IMR-90 (cell line): ENCODE results near the gene TFB1M. TPM values are rescaled to one million over a fixed set of nuclear protein-coding genes. Genes with fewer than 3 reads are reported as not detected.

Experiments
- ATAC-seq: fragments of 200-7000 bp; cut with Tn5 transposase; 2 replicates; pipeline ENCODE4 v1.9.1; 2020; ENCODE audit warnings: low read depth, mild to moderate bottlenecking, moderate library complexity
- BruUV-seq: library from RNA; stranded (reverse); fragments of 400-500 nt; replicated peaks from 2 replicates; lab custom pipeline; 2021; lab: Mats Ljungman, UMichigan
- CTCF ChIA-PET: fragments of 300-600 bp; formaldehyde crosslinking; extraction: SDS; loops from one replicate; lab custom pipeline; 2021; ENCODE audit warnings: antibody characterized with exemption; lab: Yijun Ruan, JAX
- POLR2A ChIA-PET: fragments of 300-600 bp; sonication (Branson Sonifier 250); formaldehyde crosslinking; loops from one replicate; lab custom pipeline; 2022; ENCODE audit warnings: antibody characterized with exemption; ENCODE audit not compliant: unreplicated experiment; lab: Charles Lee
- DNase-seq: peaks from one replicate; pipeline ENCODE4 v3.0.0; 2013
- H2AFZ ChIP-seq: replicated peaks from 2 replicates; pipeline ENCODE3; 2013; ENCODE audit warnings: low read length, mild to moderate bottlenecking; ENCODE audit not compliant: poor library complexity
- H2AK5ac ChIP-seq: 2 replicates; pipeline ENCODE4 v1.6.1; 2013; ENCODE audit warnings: low read depth, low read length, inconsistent platforms
- H2AK9ac ChIP-seq: replicated peaks from 2 replicates; pipeline ENCODE3; 2013; ENCODE audit warnings: mild to moderate bottlenecking, low read depth, low read length, moderate library complexity; ENCODE audit not compliant: poor library complexity
- H2BK120ac ChIP-seq: 2 replicates; pipeline ENCODE4 v1.6.1; 2013; ENCODE audit warnings: low read depth, low read length, inconsistent platforms
- H2BK15ac ChIP-seq: 3 replicates; pipeline ENCODE4 v1.6.1; 2013; ENCODE audit warnings: low read depth, low read length, inconsistent platforms
- H2BK20ac ChIP-seq: 2 replicates; pipeline ENCODE4 v1.6.1; 2013; ENCODE audit warnings: low read depth, mild to moderate bottlenecking, inconsistent platforms, low read length, moderate library complexity
- H2BK5ac ChIP-seq: 2 replicates; pipeline ENCODE4 v1.6.1; 2013; ENCODE audit warnings: mild to moderate bottlenecking, low read depth, low read length, inconsistent platforms; ENCODE audit not compliant: poor library complexity, severe bottlenecking
- H3K14ac ChIP-seq: replicated peaks from 2 replicates; pipeline ENCODE4 v1.6.1; 2013; ENCODE audit warnings: low read depth, low read length, inconsistent platforms
- H3K18ac ChIP-seq: 2 replicates; pipeline ENCODE4 v1.6.1; 2013; ENCODE audit warnings: low read depth, low read length, control low read depth
- H3K23ac ChIP-seq: 2 replicates; pipeline ENCODE4 v1.6.1; 2013; ENCODE audit warnings: low read depth, low read length, inconsistent platforms
- H3K27ac ChIP-seq: 2 replicates; pipeline ENCODE4 v1.5.1; 2013; ENCODE audit warnings: mild to moderate bottlenecking, control low read depth, low read length; ENCODE audit not compliant: insufficient read depth
- H3K27me3 ChIP-seq: 2 replicates; pipeline ENCODE4 v1.6.1; 2013; ENCODE audit warnings: low read length; ENCODE audit not compliant: control insufficient read depth, insufficient read depth
- H3K36me3 ChIP-seq: 2 replicates; pipeline ENCODE4 v1.6.1; 2013; ENCODE audit warnings: low read length, mixed read lengths; ENCODE audit not compliant: control insufficient read depth, insufficient read depth
- H3K4ac ChIP-seq: 2 replicates; pipeline ENCODE4 v1.6.1; 2013; ENCODE audit warnings: low read depth, low read length, inconsistent platforms
- H3K4me1 ChIP-seq: 2 replicates; pipeline ENCODE4 v1.6.1; 2013; ENCODE audit warnings: low read length, mixed read lengths; ENCODE audit not compliant: control insufficient read depth, insufficient read depth
- H3K4me2 ChIP-seq: 2 replicates; pipeline ENCODE4 v1.6.1; 2013; ENCODE audit warnings: low read depth, mild to moderate bottlenecking, control low read depth, low read length, moderate library complexity
- H3K4me3 ChIP-seq: 2 replicates; pipeline ENCODE4 v1.5.1; 2013; ENCODE audit warnings: low read depth, mild to moderate bottlenecking, control low read depth, low read length, moderate library complexity; ENCODE audit not compliant: insufficient read depth
- H3K56ac ChIP-seq: 2 replicates; pipeline ENCODE4 v1.6.1; 2013; ENCODE audit warnings: low read length, inconsistent platforms; ENCODE audit not compliant: insufficient read depth; ENCODE audit errors: extremely low read depth
- H3K79me1 ChIP-seq, 2 experiments: 2 replicates each; pipeline ENCODE4 v1.6.1; 2013; ENCODE audit warnings: low read length in 2 of 2, inconsistent platforms in 1 of 2, low read depth in 1 of 2
- H3K9ac ChIP-seq: 2 replicates; pipeline ENCODE4 v1.6.1; 2013; ENCODE audit warnings: low read depth, low read length, control low read depth
- H3K9me1 ChIP-seq: 2 replicates; pipeline ENCODE4 v1.6.1; 2013; ENCODE audit warnings: low read length, inconsistent platforms; ENCODE audit not compliant: insufficient read depth
- H3K9me3 ChIP-seq: 2 replicates; pipeline ENCODE4 v1.6.1; 2013; ENCODE audit warnings: low read length; ENCODE audit not compliant: control insufficient read depth, insufficient read depth
- H4K20me1 ChIP-seq: 2 replicates; pipeline ENCODE4 v1.6.1; 2013; ENCODE audit warnings: low read length, inconsistent platforms; ENCODE audit not compliant: insufficient read depth
- H4K5ac ChIP-seq: 2 replicates; pipeline ENCODE4 v1.6.1; 2013; ENCODE audit warnings: mild to moderate bottlenecking, low read depth, low read length, control low read depth
- H4K8ac ChIP-seq, 2 experiments: 2 replicates each; pipeline ENCODE4 v1.6.1; 2013; ENCODE audit warnings: low read depth in 2 of 2, low read length in 2 of 2, control low read depth in 1 of 2, inconsistent platforms in 1 of 2
- H4K91ac ChIP-seq: 2 replicates; pipeline ENCODE4 v1.6.1; 2013; ENCODE audit warnings: low read depth, low read length, inconsistent platforms; ENCODE audit not compliant: insufficient read depth
- BHLHE40 ChIP-seq: fragments of 150-350 bp; IDR thresholded peaks from 2 replicates; pipeline ENCODE4 v1.6.1; 2016; ENCODE audit warnings: mild to moderate bottlenecking, low read depth, low read length
- CHD1 ChIP-seq: IDR thresholded peaks from 2 replicates; pipeline ENCODE4 v1.6.1; 2012; ENCODE audit warnings: low read depth, low read length, improper control_type of control experiment
- MAFK ChIP-seq: IDR thresholded peaks from 2 replicates; pipeline ENCODE4 v1.6.1; 2012; ENCODE audit warnings: low read depth, low read length, improper control_type of control experiment
- MXI1 ChIP-seq: IDR thresholded peaks from 2 replicates; pipeline ENCODE4 v1.6.1; 2012; ENCODE audit warnings: low read depth, mild to moderate bottlenecking, low read length, moderate library complexity, borderline replicate concordance
- POLR2A ChIP-seq: IDR thresholded peaks from 2 replicates; pipeline ENCODE4 v1.6.1; 2012; ENCODE audit warnings: mild to moderate bottlenecking, low read depth, low read length
- RAD21 ChIP-seq: IDR thresholded peaks from 2 replicates; pipeline ENCODE4 v1.6.1; 2012; ENCODE audit warnings: low read length, improper control_type of control experiment
- RCOR1 ChIP-seq: IDR thresholded peaks from 2 replicates; pipeline ENCODE4 v1.6.1; 2012; ENCODE audit warnings: mild to moderate bottlenecking, low read length, improper control_type of control experiment; ENCODE audit not compliant: insufficient replicate concordance
- RFX5 ChIP-seq: IDR thresholded peaks from 2 replicates; pipeline ENCODE4 v1.8.0; 2012; ENCODE audit warnings: low read depth, mild to moderate bottlenecking, low read length, moderate library complexity
- SMC3 ChIP-seq: fragments of 150-350 bp; IDR thresholded peaks from 2 replicates; pipeline ENCODE4 v1.6.1; 2016; ENCODE audit warnings: low read depth, mild to moderate bottlenecking, antibody characterized with exemption, low read length, moderate library complexity
- WGBS, 2 experiments: methylation state at CpG; one replicate each; pipeline versions ENCODE4 v1.1.5 to v1.1.7; 2013; ENCODE audit warnings: missing lambda C conversion rate in 2 of 2; ENCODE audit not compliant: insufficient read length in 1 of 2; ENCODE audit errors: extremely low coverage in 2 of 2; 5-methylcytosine and 5-hydroxymethylcytosine counted together
- dilution Hi-C: fragments of 300-500 bp; cut with HindIII; formaldehyde crosslinking; loops from one replicate; pipeline ENCODE4 v1.14.3; 2018; ENCODE audit warnings: low sequenced_read_pairs; ENCODE audit not compliant: unreplicated experiment
- in situ Hi-C: fragments of 300-500 bp; cut with MboI; formaldehyde crosslinking; loops from 3 replicates; pipeline ENCODE4 v1.14.3; 2019; ENCODE audit warnings: low sequenced_read_pairs, inconsistent platforms, mixed read lengths
- intact Hi-C: fragments of 100-400 bp; cut with micrococcal nuclease; formaldehyde crosslinking; loops from 2 replicates; pipeline ENCODE4 v1.10.0; 2022
- polyA plus RNA-seq, 3 experiments: library from polyadenylated mRNA; depleted of rRNA; stranded (reverse); fragments of >200 nt; gene quantifications; 2 replicates each; pipeline ENCODE4 v1.2.3, GENCODE V29; 2012; ENCODE audit warnings: low replicate concordance in 1 of 3
- total RNA-seq: library from RNA; depleted of rRNA; stranded (reverse); fragments of >200 nt; gene quantifications from 2 replicates; pipeline ENCODE4 v1.2.3, GENCODE V29; 2012
- TF ChIP-seq, protein P1 (sequence below): conservative IDR thresholded peaks from 2 replicates; pipeline ENCODE4 v1.5.1; 2012; ENCODE audit warnings: mild to moderate bottlenecking, low read depth, low read length, improper control_type of control experiment
- TF ChIP-seq, protein P2 (sequence below): fragments of 150-350 bp; IDR thresholded peaks from 2 replicates; pipeline ENCODE4 v1.6.1; 2016; ENCODE audit warnings: low read depth, mild to moderate bottlenecking, low read length, moderate library complexity, borderline replicate concordance
- TF ChIP-seq, protein P3 (sequence below): fragments of 150-350 bp; IDR thresholded peaks from 2 replicates; pipeline ENCODE4 v1.6.1; 2017; ENCODE audit warnings: mild to moderate bottlenecking, antibody characterized with exemption, low read length, low read depth

The TFB1M gene
- total and polyA plus RNA-seq, 2 of the 4 experiments (the other 2 are of a cell fraction): 18.1 to 22.4 TPM

DNA sequence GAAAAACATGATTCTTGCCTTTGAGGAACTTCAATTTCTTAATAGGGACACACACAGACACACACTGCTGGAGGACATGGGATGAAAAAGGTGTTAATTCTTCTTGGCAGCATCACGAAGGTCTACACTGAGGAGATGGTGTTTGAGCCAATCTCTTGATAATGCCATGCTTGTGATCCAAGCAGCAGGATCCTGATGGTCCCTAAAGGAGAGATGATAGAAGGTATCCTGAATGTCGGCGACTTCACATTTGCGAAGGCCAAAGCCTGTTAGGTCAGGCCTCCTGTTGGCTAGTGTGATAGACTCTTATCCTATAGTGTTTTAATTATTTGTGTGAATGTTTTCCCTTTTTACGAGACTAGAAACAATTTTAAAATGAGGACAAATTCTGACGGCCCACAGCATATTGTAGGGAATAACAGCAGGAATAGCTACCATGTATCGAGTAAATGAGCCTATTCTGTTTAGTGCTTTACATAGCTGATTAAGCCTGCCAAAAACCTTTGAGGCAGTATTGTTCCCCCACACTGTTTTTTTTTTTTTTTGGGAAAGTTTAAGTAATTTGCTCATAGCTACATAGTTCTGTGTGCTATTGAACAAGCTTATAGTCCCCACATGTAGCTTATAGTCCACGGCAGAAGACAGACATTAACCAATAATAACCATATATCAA is 15.3 kb upstream of the TFB1M start:
- intact Hi-C loops (loop anchor here (5.0 to 10.0 kb wide), 7 partner anchors 453 to 1853 kb away; partner anchors contain the start of gene ARID1B), in situ Hi-C loops (loop anchor here (5.0 to 25.0 kb wide), 7 partner anchors 168 to 1858 kb away; no protein-coding TSS in a partner anchor), dilution Hi-C loops (no loop called here)
- Histone ChIP-seq H3K4me2 (no peak overlapping the region), H3K14ac (0 out of 2 replicates have a peak overlapping the region, but pooled peaks have one; percentile 17), H3K27ac (no peak overlapping the region), H3K9me1 (0 out of 2 replicates have a peak, but pooled peaks cover 3% of the 10 kb centered on the region), H3K18ac (peak overlapping the region; percentile 83; the same call in 1 of the 2 replicates), H4K8ac (peak overlapping the region; percentile 10 to 92; a peak in 3 of 4 replicates), H3K27me3 (no peaks in the 10 kb centered on the region), H3K79me1 (no peaks in the 10 kb centered on the region), H3K4ac (peak overlapping the region; percentile 35), H3K9me3 (no peaks in the 10 kb centered on the region), H2BK20ac (peak overlapping the region; percentile 35; the same call in 1 of the 2 replicates), H3K9ac (no peak overlapping the region), H2AK5ac (peak overlapping the region; percentile 79), H2BK15ac (peak overlapping the region; percentile 94; the same call in 2 of the 3 replicates), H2BK5ac (no peak overlapping the region), H2AFZ (no peak overlapping the region), H3K56ac (no peak overlapping the region), H2BK120ac (peak overlapping the region; percentile 35; the same call in 1 of the 2 replicates), H4K91ac (peak overlapping the region; percentile 65), H3K36me3 (no peaks in the 10 kb centered on the region; the same call in 1 of the 2 replicates), H3K4me3 (no peak overlapping the region), H3K23ac (no peak overlapping the region), H3K4me1 (peaks cover 10% of the 10 kb centered on the region), H2AK9ac (no peak overlapping the region), H4K5ac (peak overlapping the region; percentile 61; the same call in 1 of the 2 replicates), H4K20me1 (no peaks in the 10 kb centered on the region)
- BruUV-seq: no TSS peak
- no peak for ATAC-seq
- ChIA-PET POLR2A (interaction anchor here (0.6 kb wide), 1 partner anchor 220 kb away, joined by 3 read pairs; no protein-coding TSS in a partner anchor), CTCF (interaction anchor here (0.6 to 1.3 kb wide), 3 partner anchors 11 to 165 kb away, joined by 3 to 4 read pairs (median 3); no protein-coding TSS in a partner anchor)
- 100% methylated on average over 3 of the region's 8 CpGs; no CpG with 5 or more reads in 1 of the 2 experiments for WGBS, 2 experiments
- TF ChIP-seq RFX5 (no peak), POLR2A (no peak), SMC3 (no peak), MXI1 (no peak), MAFK (no peak), BHLHE40 (no peak), RAD21 (no peak), CHD1 (no peak), RCOR1 (no peak)
- TF ChIP-seq, protein P1, sequence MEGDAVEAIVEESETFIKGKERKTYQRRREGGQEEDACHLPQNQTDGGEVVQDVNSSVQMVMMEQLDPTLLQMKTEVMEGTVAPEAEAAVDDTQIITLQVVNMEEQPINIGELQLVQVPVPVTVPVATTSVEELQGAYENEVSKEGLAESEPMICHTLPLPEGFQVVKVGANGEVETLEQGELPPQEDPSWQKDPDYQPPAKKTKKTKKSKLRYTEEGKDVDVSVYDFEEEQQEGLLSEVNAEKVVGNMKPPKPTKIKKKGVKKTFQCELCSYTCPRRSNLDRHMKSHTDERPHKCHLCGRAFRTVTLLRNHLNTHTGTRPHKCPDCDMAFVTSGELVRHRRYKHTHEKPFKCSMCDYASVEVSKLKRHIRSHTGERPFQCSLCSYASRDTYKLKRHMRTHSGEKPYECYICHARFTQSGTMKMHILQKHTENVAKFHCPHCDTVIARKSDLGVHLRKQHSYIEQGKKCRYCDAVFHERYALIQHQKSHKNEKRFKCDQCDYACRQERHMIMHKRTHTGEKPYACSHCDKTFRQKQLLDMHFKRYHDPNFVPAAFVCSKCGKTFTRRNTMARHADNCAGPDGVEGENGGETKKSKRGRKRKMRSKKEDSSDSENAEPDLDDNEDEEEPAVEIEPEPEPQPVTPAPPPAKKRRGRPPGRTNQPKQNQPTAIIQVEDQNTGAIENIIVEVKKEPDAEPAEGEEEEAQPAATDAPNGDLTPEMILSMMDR: no peak
- TF ChIP-seq, protein P2, sequence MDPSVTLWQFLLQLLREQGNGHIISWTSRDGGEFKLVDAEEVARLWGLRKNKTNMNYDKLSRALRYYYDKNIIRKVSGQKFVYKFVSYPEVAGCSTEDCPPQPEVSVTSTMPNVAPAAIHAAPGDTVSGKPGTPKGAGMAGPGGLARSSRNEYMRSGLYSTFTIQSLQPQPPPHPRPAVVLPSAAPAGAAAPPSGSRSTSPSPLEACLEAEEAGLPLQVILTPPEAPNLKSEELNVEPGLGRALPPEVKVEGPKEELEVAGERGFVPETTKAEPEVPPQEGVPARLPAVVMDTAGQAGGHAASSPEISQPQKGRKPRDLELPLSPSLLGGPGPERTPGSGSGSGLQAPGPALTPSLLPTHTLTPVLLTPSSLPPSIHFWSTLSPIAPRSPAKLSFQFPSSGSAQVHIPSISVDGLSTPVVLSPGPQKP: no peak
- TF ChIP-seq, protein P3, sequence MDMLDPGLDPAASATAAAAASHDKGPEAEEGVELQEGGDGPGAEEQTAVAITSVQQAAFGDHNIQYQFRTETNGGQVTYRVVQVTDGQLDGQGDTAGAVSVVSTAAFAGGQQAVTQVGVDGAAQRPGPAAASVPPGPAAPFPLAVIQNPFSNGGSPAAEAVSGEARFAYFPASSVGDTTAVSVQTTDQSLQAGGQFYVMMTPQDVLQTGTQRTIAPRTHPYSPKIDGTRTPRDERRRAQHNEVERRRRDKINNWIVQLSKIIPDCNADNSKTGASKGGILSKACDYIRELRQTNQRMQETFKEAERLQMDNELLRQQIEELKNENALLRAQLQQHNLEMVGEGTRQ: no peak
- DNase-seq: no peak
